Measurements from ENCODE around the gene CFAP20DC. TPM values are rescaled to one million over a fixed set of nuclear protein-coding genes. Genes with fewer than 3 reads are reported as not detected.
"Not testable (repeated sequence)": the region's sequence is repeated elsewhere in the genome, so short reads cannot be mapped to it uniquely, and the experiment has no call there.

The CFAP20DC gene
- total RNA-seq, 1 donor from 2014 or later = 1.6 TPM

DNA sequence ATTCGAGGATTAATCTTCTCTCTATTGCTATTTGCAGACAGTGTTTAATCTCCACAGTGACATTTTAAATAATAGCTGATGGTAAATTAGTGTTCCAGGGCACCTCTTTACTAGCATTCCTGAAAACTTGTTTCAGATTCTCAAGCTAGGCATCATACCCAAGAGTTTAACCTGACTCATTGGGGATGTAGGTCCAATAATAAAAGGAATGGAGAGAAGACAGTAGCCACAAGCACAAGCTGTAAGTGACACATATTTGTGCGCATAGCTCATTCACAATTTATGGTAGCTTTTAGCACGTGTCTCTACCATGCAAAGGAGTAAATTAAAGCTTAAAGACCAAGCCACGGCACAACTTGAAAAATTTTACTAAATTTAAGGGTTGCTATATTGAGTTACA lies 212.0 kb downstream of the CFAP20DC start:
- H3K27ac ChIP-seq (ENCODE audit: low read depth, low read length) = no peak overlapping the region
- H3K36me3 ChIP-seq (ENCODE audit: control insufficient read depth in 3 of 3, insufficient read depth in 3 of 3, low read length in 3 of 3) = no peaks in the 10 kb centered on the region
- no peak overlapping the region for H3K9ac ChIP-seq (ENCODE audit: low read depth in 1 of 3, low read length in 3 of 3)
- no peak overlapping the region for H3K4me3 ChIP-seq (ENCODE audit: low read length in 3 of 3)
- H3K4me1 ChIP-seq (ENCODE audit: control insufficient read depth in 3 of 3, insufficient read depth in 3 of 3, low read length in 3 of 3) = no peaks in the 10 kb centered on the region
- H3K9me3 ChIP-seq (ENCODE audit: control insufficient read depth in 3 of 3, low read length in 3 of 3) = no peaks in the 10 kb centered on the region
- H3K27me3 ChIP-seq (ENCODE audit: control insufficient read depth in 3 of 3, insufficient read depth in 3 of 3, low read length in 3 of 3) = no peaks in the 10 kb centered on the region

DNA sequence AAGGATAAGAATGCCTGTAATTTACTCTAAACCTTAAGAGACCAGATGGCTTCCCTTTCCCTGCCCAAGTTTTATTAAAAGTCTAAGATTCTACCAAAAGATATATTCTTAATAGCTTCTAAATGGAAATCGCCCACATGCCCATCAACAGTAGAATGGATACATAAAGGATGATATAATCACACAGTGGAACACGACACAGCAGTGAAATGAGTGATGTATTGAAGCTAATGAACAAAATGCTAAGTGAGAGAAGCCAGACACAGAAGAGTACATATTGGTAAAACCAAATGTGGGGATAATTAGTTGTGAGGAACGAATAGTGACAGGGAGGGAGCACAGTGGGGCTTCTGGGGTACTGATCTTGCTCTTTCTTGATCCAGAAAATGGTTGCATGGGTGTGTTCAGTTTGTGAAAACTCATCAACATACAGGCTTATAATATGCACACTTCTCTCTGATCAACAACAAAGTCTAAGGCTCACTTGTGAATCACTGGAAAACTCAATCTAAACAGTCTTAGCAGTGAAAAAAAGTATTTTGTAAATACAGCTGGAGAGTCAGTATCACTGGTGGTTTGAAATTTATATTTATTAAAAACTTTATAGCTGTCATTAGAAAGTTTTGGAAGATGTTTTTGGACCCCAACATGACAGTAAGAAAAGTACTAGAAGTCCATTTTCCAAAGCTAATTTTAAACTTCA lies 212.5 kb downstream of the CFAP20DC start:
- no peaks in the 10 kb centered on the region for H3K9me3 ChIP-seq (ENCODE audit: control insufficient read depth in 3 of 3, low read length in 3 of 3)
- H3K9ac ChIP-seq (ENCODE audit: low read depth in 1 of 3, low read length in 3 of 3) = no peak overlapping the region
- no peaks in the 10 kb centered on the region for H3K4me1 ChIP-seq (ENCODE audit: control insufficient read depth in 3 of 3, insufficient read depth in 3 of 3, low read length in 3 of 3)
- H3K36me3 ChIP-seq (ENCODE audit: control insufficient read depth in 3 of 3, insufficient read depth in 3 of 3, low read length in 3 of 3) = no peaks in the 10 kb centered on the region
- no peak overlapping the region for H3K27ac ChIP-seq (ENCODE audit: low read depth, low read length)
- no peak overlapping the region for H3K4me3 ChIP-seq (ENCODE audit: low read length in 3 of 3)
- no peaks in the 10 kb centered on the region for H3K27me3 ChIP-seq (ENCODE audit: control insufficient read depth in 3 of 3, insufficient read depth in 3 of 3, low read length in 3 of 3)

DNA sequence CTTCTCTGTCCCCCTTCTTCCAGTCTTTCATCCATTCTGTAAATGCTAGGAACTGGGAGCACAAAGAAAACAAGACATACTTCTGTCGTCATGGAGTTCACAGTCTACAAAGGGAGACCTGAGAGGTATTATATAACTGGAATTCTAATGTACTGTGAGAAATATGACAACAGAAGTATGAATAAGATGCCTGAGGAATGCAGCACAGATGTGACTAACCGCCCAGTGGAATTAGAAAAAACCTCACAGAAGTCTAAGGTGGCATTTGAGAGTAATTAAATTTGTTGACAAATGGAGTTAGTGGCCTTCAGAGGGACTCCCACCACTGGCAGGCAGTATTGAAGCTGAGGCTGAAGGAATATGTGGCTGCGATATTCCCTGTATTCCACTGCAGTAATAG lies 214.7 kb downstream of the CFAP20DC start:
- Histone ChIP-seq H3K4me3 (ENCODE audit: low read length in 3 of 3) (no peak overlapping the region), H3K9me3 (ENCODE audit: control insufficient read depth in 3 of 3, low read length in 3 of 3) (no peaks in the 10 kb centered on the region), H3K36me3 (ENCODE audit: control insufficient read depth in 3 of 3, insufficient read depth in 3 of 3, low read length in 3 of 3) (no peaks in the 10 kb centered on the region), H3K9ac (ENCODE audit: low read depth in 1 of 3, low read length in 3 of 3) (no peak overlapping the region), H3K27me3 (ENCODE audit: control insufficient read depth in 3 of 3, insufficient read depth in 3 of 3, low read length in 3 of 3) (no peaks in the 10 kb centered on the region), H3K27ac (ENCODE audit: low read depth, low read length) (no peak overlapping the region), H3K4me1 (ENCODE audit: control insufficient read depth in 3 of 3, insufficient read depth in 3 of 3, low read length in 3 of 3) (no peaks in the 10 kb centered on the region)

DNA sequence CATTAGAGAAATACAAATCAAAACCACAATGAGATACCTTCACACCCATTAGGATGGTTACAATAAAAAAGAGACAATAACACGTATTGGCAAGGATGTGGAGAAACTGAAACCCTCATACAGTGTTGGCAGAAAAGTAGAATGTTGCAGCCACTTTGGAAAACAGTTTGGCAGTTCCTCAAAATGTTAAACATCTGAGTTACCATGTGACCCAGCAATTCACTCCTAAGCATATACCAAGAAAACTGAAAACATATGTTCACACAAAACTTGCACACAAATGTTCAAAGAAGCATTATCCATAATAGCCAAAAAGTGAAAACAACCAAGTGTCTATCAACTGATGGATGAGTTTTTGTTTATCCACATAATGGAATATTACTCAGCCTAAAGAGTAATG lies 216.3 kb downstream of the CFAP20DC start:
- no peak overlapping the region for H3K4me3 ChIP-seq (ENCODE audit: low read length in 3 of 3)
- no peak overlapping the region for H3K9ac ChIP-seq (ENCODE audit: low read depth in 1 of 3, low read length in 3 of 3)
- H3K27me3 ChIP-seq (ENCODE audit: control insufficient read depth in 3 of 3, insufficient read depth in 3 of 3, low read length in 3 of 3) = no peaks in the 10 kb centered on the region
- H3K27ac ChIP-seq (ENCODE audit: low read depth, low read length) = no peak overlapping the region
- no peaks in the 10 kb centered on the region for H3K4me1 ChIP-seq (ENCODE audit: control insufficient read depth in 3 of 3, insufficient read depth in 3 of 3, low read length in 3 of 3)
- H3K9me3 ChIP-seq (ENCODE audit: control insufficient read depth in 3 of 3, low read length in 3 of 3) = no peaks in the 10 kb centered on the region
- no peaks in the 10 kb centered on the region for H3K36me3 ChIP-seq (ENCODE audit: control insufficient read depth in 3 of 3, insufficient read depth in 3 of 3, low read length in 3 of 3)

DNA sequence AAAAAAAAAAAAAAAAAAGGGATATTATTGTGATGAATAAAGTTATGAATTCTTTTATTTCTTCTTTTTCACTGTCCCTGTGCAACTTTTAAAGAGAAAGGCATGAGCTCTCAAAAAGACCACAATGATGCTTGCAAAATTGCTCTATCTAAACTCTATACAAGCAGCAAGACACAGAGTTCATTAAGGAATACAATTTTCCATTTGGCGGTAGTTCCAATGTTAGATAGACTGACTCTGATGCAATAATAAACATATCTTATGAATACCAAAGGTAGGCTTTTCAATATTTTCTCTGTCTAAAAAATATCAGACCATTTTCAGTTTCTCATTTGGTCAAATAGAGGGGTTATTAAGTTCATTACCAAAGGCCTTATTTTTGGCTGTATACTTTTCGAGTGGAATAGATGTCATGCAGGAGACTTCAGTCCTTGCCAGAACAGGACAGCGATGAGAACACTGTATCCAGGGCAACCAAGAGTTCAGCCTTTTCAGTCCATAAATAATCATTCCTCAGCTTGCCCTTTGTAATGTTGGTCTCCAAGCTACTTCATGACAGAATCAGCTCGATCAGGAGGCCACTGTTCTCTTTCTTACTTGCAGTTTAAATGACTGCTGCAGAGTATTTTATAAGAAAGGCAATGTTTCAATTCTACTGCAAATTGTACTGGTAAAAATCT lies 220.4 kb downstream of the CFAP20DC start:
- Histone ChIP-seq H3K9ac (ENCODE audit: low read depth in 1 of 3, low read length in 3 of 3) (no peak overlapping the region), H3K4me1 (ENCODE audit: control insufficient read depth in 3 of 3, insufficient read depth in 3 of 3, low read length in 3 of 3) (no peaks in the 10 kb centered on the region), H3K36me3 (ENCODE audit: control insufficient read depth in 3 of 3, insufficient read depth in 3 of 3, low read length in 3 of 3) (no peaks in the 10 kb centered on the region), H3K4me3 (ENCODE audit: low read length in 3 of 3) (no peak overlapping the region), H3K27me3 (ENCODE audit: control insufficient read depth in 3 of 3, insufficient read depth in 3 of 3, low read length in 3 of 3) (no peaks in the 10 kb centered on the region), H3K27ac (ENCODE audit: low read depth, low read length) (no peak overlapping the region), H3K9me3 (ENCODE audit: control insufficient read depth in 3 of 3, low read length in 3 of 3) (no peaks in the 10 kb centered on the region)

DNA sequence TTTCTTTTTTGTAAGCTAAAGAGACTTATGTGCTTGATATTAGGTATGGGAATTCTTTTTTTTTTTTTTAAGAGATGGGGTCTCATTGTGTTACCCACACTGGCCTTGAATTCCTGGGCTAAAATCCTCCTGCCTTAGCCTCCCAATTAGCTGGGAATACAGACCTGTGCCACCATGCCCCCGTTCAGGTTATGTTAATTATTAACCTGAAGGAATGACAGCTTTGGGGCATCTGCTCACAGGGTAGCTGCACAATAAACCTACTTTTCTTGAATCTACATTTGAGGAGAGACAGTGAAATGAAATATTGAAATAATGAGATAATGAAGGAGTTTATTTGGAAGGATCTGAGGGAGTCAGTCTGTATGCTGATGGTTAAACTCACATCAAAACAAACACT lies 225.0 kb downstream of the CFAP20DC start:
- H3K27ac ChIP-seq (ENCODE audit: low read depth, low read length) = no peak overlapping the region
- no peak overlapping the region for H3K9ac ChIP-seq (ENCODE audit: low read depth in 1 of 3, low read length in 3 of 3)
- no peaks in the 10 kb centered on the region for H3K4me1 ChIP-seq (ENCODE audit: control insufficient read depth in 3 of 3, insufficient read depth in 3 of 3, low read length in 3 of 3)
- no peaks in the 10 kb centered on the region for H3K36me3 ChIP-seq (ENCODE audit: control insufficient read depth in 3 of 3, insufficient read depth in 3 of 3, low read length in 3 of 3)
- no peaks in the 10 kb centered on the region for H3K9me3 ChIP-seq (ENCODE audit: control insufficient read depth in 3 of 3, low read length in 3 of 3)
- no peak overlapping the region for H3K4me3 ChIP-seq (ENCODE audit: low read length in 3 of 3)
- no peaks in the 10 kb centered on the region for H3K27me3 ChIP-seq (ENCODE audit: control insufficient read depth in 3 of 3, insufficient read depth in 3 of 3, low read length in 3 of 3)

DNA sequence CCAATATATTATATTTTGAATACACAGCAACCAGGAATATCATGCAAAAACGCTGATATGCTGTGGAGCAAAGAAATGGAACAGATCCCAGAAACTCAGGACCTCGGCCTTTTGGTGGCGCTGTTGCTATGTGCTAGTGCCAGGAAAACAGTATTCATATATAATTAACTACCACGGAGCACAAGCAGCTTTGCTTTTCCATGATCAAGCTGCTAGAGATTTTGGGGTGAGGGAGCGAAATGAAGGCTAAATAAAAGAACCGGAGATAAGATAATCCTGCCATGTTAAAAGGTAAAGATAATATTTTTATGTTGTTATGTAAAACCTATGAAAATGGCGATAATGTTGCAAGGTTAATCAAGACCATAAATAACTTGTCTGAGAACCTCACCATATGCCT lies 225.5 kb downstream of the CFAP20DC start:
- no peak overlapping the region for H3K9ac ChIP-seq (ENCODE audit: low read depth in 1 of 3, low read length in 3 of 3)
- H3K27me3 ChIP-seq (ENCODE audit: control insufficient read depth in 3 of 3, insufficient read depth in 3 of 3, low read length in 3 of 3) = no peaks in the 10 kb centered on the region
- no peak overlapping the region for H3K27ac ChIP-seq (ENCODE audit: low read depth, low read length)
- no peaks in the 10 kb centered on the region for H3K4me1 ChIP-seq (ENCODE audit: control insufficient read depth in 3 of 3, insufficient read depth in 3 of 3, low read length in 3 of 3)
- no peaks in the 10 kb centered on the region for H3K9me3 ChIP-seq (ENCODE audit: control insufficient read depth in 3 of 3, low read length in 3 of 3)
- H3K36me3 ChIP-seq (ENCODE audit: control insufficient read depth in 3 of 3, insufficient read depth in 3 of 3, low read length in 3 of 3) = no peaks in the 10 kb centered on the region
- no peak overlapping the region for H3K4me3 ChIP-seq (ENCODE audit: low read length in 3 of 3)

DNA sequence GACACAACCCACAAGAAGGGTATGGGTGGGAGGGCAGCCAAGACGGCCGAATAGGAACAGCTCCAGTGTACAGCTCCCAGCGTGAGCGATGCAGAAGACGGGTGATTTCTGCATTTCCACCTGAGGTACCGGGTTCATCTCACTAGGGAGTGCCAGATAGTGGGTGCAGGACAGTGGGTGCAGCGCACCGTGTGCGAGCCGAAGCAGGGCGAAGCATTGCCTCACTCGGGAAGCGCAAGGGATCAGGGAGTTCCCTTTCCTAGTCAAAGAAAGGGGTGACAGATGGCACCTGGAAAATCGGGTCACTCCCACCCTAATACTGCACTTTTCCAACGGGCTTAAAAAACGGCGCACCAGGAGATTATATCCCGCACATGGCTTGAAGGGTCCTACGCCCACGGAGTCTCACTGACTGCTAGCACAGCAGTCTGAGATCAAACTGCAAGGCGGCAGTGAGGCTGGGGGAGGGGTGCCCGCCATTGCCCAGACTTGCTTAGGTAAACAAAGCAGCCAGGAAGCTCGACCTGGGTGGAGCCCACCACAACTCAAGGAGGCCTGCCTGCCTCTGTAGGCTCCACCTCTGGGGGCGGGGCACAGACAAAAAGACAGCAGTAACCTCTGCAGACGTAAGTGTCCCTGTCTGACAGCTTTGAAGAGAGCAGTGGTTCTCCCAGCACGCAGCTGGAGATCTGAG lies 243.1 kb downstream of the CFAP20DC start:
- not testable (repeated sequence) for H3K36me3 ChIP-seq (ENCODE audit: control insufficient read depth in 3 of 3, insufficient read depth in 3 of 3, low read length in 3 of 3); H3K9ac ChIP-seq (ENCODE audit: low read depth in 1 of 3, low read length in 3 of 3); H3K27ac ChIP-seq (ENCODE audit: low read depth, low read length); H3K27me3 ChIP-seq (ENCODE audit: control insufficient read depth in 3 of 3, insufficient read depth in 3 of 3, low read length in 3 of 3); H3K9me3 ChIP-seq (ENCODE audit: control insufficient read depth in 3 of 3, low read length in 3 of 3); H3K4me3 ChIP-seq (ENCODE audit: low read length in 3 of 3); H3K4me1 ChIP-seq (ENCODE audit: control insufficient read depth in 3 of 3, insufficient read depth in 3 of 3, low read length in 3 of 3)

DNA sequence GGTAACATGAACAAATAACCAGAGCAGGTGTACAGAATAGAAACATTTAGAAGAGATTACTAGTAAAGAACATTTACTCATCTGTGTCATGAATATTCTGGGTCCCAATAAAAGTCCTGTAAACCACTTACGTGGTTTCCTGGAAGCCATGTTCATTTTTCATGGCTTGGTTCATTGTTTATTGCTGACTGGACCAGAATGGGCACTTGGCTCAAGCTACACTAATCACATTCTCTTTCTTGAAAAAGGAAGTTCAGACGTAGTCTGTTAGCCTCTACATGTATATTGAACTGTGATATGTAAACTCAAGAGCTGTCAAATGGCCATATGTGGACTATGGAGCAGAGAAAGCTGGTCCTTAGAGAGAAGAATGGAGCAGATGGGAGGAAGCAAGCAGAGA lies 244.9 kb downstream of the CFAP20DC start:
- H3K9ac ChIP-seq (ENCODE audit: low read depth in 1 of 3, low read length in 3 of 3) = no peak overlapping the region
- H3K36me3 ChIP-seq (ENCODE audit: control insufficient read depth in 3 of 3, insufficient read depth in 3 of 3, low read length in 3 of 3) = no peaks in the 10 kb centered on the region
- no peaks in the 10 kb centered on the region for H3K27me3 ChIP-seq (ENCODE audit: control insufficient read depth in 3 of 3, insufficient read depth in 3 of 3, low read length in 3 of 3)
- no peaks in the 10 kb centered on the region for H3K9me3 ChIP-seq (ENCODE audit: control insufficient read depth in 3 of 3, low read length in 3 of 3)
- no peak overlapping the region for H3K27ac ChIP-seq (ENCODE audit: low read depth, low read length)
- no peaks in the 10 kb centered on the region for H3K4me1 ChIP-seq (ENCODE audit: control insufficient read depth in 3 of 3, insufficient read depth in 3 of 3, low read length in 3 of 3)
- H3K4me3 ChIP-seq (ENCODE audit: low read length in 3 of 3) = no peak overlapping the region

DNA sequence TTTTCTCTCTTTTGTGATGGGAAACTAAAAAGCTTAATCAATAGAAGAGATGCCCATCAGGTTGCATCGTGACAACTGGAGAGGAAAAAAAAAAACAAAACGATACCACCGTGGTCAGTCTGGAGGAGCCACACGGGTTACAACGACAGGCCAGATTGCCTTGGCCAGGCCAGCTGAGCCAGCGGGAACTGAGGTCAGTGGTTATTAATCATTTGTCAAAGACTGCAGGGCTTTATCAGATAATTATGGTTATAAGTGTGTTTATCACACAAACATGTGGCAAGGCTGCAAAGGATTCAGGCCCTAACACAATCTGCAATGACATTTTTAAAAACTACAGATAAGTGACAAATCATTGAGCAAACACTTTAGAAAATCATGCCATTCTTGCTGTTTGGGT lies 248.3 kb downstream of the CFAP20DC start:
- Histone ChIP-seq H3K36me3 (ENCODE audit: control insufficient read depth in 3 of 3, insufficient read depth in 3 of 3, low read length in 3 of 3) (no peaks in the 10 kb centered on the region), H3K4me1 (ENCODE audit: control insufficient read depth in 3 of 3, insufficient read depth in 3 of 3, low read length in 3 of 3) (no peaks in the 10 kb centered on the region), H3K4me3 (ENCODE audit: low read length in 3 of 3) (no peak overlapping the region), H3K27ac (ENCODE audit: low read depth, low read length) (no peak overlapping the region), H3K9ac (ENCODE audit: low read depth in 1 of 3, low read length in 3 of 3) (no peak overlapping the region), H3K27me3 (ENCODE audit: control insufficient read depth in 3 of 3, insufficient read depth in 3 of 3, low read length in 3 of 3) (no peaks in the 10 kb centered on the region), H3K9me3 (ENCODE audit: control insufficient read depth in 3 of 3, low read length in 3 of 3) (no peaks in the 10 kb centered on the region)

Data from skeletal muscle tissue (tissue), 4 donors.